ENCODE measurements around the gene ADGRG2.

GRCh38 chrX:18970465-18970864 is 151.8 kb downstream of the ADGRG2 start:
- no peak for TF ChIP-seq CTCF (IDR thresholded peaks at IDR 0.05)
- TF ChIP-seq POLR2A (IDR thresholded peaks at IDR 0.05) = no peak
